ENCODE measurements around the gene KLHL29. TPM values are rescaled to one million over a fixed set of nuclear protein-coding genes. Genes with fewer than 3 reads are reported as not detected.

Gene KLHL29
- total RNA-seq, 4 donors from 2014 or later = 39.6 to 52.0 (median 40.4) TPM

- Histone ChIP-seq H3K4me1 (peaks cover 0 to 49% (median 6%) of the 10 kb centered on the region in 4 donors), H3K9me3 (peaks cover 0 to 10% (median 0%) of the 10 kb centered on the region in 4 donors), H3K27ac (peak overlapping the region in 3 of 4 donors; percentile 19 to 78 (median 60)), H3K36me3 (no peaks in the 10 kb centered on the region), H3K27me3 (no peaks in the 10 kb centered on the region), H3K4me3 (no peak overlapping the region)
- no peak for DNase-seq (ENCODE audit: low spot score in 2 of 2)
- 69 to 71% methylated on average over 2 to 5 of the region's 6 CpGs for WGBS, 2 donors
- TF ChIP-seq EP300 (IDR thresholded peaks at IDR 0.05) (no peak), POLR2A (IDR thresholded peaks at IDR 0.05) (no peak), CTCF (IDR thresholded peaks at IDR 0.05) (no peak)
These were observed 218.2 kb downstream of the KLHL29 start for GRCh38 chr2:23603156-23603555.

- peak overlapping the region in 1 of 4 donors; percentile 60 for H3K27ac ChIP-seq
These were observed 218.6 kb downstream of the KLHL29 start for GRCh38 chr2:23603581-23603980.

GRCh38 chr2:23604731-23605130 is 219.8 kb downstream of the KLHL29 start:
- H3K27me3 ChIP-seq = no peaks in the 10 kb centered on the region
- peaks cover 0 to 10% (median 0%) of the 10 kb centered on the region in 4 donors for H3K9me3 ChIP-seq
- WGBS, 2 donors = 78 to 88% methylated on average over 7 of the region's 7 CpGs
- no peak for TF ChIP-seq CTCF (IDR thresholded peaks at IDR 0.05)
- TF ChIP-seq POLR2A (IDR thresholded peaks at IDR 0.05) = no peak
- no peak for TF ChIP-seq EP300 (IDR thresholded peaks at IDR 0.05)
- H3K36me3 ChIP-seq = no peaks in the 10 kb centered on the region
- H3K27ac ChIP-seq = no peak overlapping the region
- H3K4me1 ChIP-seq = peaks cover 0 to 37% (median 6%) of the 10 kb centered on the region in 4 donors
- DNase-seq (ENCODE audit: low spot score in 2 of 2) = no peak
- H3K4me3 ChIP-seq = no peak overlapping the region

More at GRCh38 chr2:23603581-23603980, 218.6 kb downstream of the KLHL29 start:
- 93 to 95% methylated on average over 10 to 12 of the region's 12 CpGs for WGBS, 2 donors
- Histone ChIP-seq H3K9me3 (peaks cover 0 to 10% (median 0%) of the 10 kb centered on the region in 4 donors), H3K36me3 (no peaks in the 10 kb centered on the region), H3K4me1 (peaks cover 0 to 46% (median 6%) of the 10 kb centered on the region in 4 donors), H3K27me3 (no peaks in the 10 kb centered on the region), H3K4me3 (no peak overlapping the region)
- TF ChIP-seq POLR2A (IDR thresholded peaks at IDR 0.05) (no peak), EP300 (IDR thresholded peaks at IDR 0.05) (no peak), CTCF (IDR thresholded peaks at IDR 0.05) (no peak)
- no peak for DNase-seq (ENCODE audit: low spot score in 2 of 2)

- 91% methylated on average over 11 of the region's 11 CpGs for WGBS, 2 donors
- Histone ChIP-seq H3K4me1 (peaks cover 0 to 32% (median 4%) of the 10 kb centered on the region in 4 donors), H3K4me3 (no peak overlapping the region), H3K36me3 (no peaks in the 10 kb centered on the region), H3K27ac (no peak overlapping the region), H3K27me3 (no peaks in the 10 kb centered on the region), H3K9me3 (peaks cover 0 to 10% (median 0%) of the 10 kb centered on the region in 4 donors)
- no peak for DNase-seq (ENCODE audit: low spot score in 2 of 2)
- TF ChIP-seq EP300 (IDR thresholded peaks at IDR 0.05) (no peak), POLR2A (IDR thresholded peaks at IDR 0.05) (no peak), CTCF (IDR thresholded peaks at IDR 0.05) (no peak)
These were observed 220.3 kb downstream of the KLHL29 start for GRCh38 chr2:23605236-23605635.

GRCh38 chr2:23606196-23606595 is 221.2 kb downstream of the KLHL29 start:
- TF ChIP-seq EP300 (IDR thresholded peaks at IDR 0.05) = no peak
- H3K4me1 ChIP-seq = peaks cover 0 to 22% (median 4%) of the 10 kb centered on the region in 4 donors
- H3K27ac ChIP-seq = no peak overlapping the region
- no peak overlapping the region for H3K4me3 ChIP-seq
- peaks cover 0 to 9% (median 0%) of the 10 kb centered on the region in 3 donors for H3K36me3 ChIP-seq
- peaks cover 0 to 14% (median 0%) of the 10 kb centered on the region in 4 donors for H3K9me3 ChIP-seq
- no peak for DNase-seq (ENCODE audit: low spot score in 2 of 2)
- 62 to 69% methylated on average over 9 of the region's 9 CpGs for WGBS, 2 donors
- H3K27me3 ChIP-seq = no peaks in the 10 kb centered on the region

All from tibial nerve (tissue), 4 donors.